IMR-90 (cell line): Measurements from ENCODE around the gene UBE2G1.

Experiments used
- BHLHE40 ChIP-seq: fragments of 150-350 bp; IDR thresholded peaks from 2 replicates; pipeline ENCODE4 v1.6.1; 2016; ENCODE audit warnings: mild to moderate bottlenecking, low read depth, low read length
- MAFK ChIP-seq: IDR thresholded peaks from 2 replicates; pipeline ENCODE4 v1.6.1; 2012; ENCODE audit warnings: low read depth, low read length, improper control_type of control experiment
- MAZ ChIP-seq: IDR thresholded peaks from 2 replicates; pipeline ENCODE4 v1.6.1; 2012; ENCODE audit warnings: low read depth, mild to moderate bottlenecking, low read length, improper control_type of control experiment, moderate library complexity, borderline replicate concordance
- MXI1 ChIP-seq: IDR thresholded peaks from 2 replicates; pipeline ENCODE4 v1.6.1; 2012; ENCODE audit warnings: low read depth, mild to moderate bottlenecking, low read length, moderate library complexity, borderline replicate concordance
- NFE2L2 ChIP-seq: fragments of 150-350 bp; IDR thresholded peaks from 2 replicates; pipeline ENCODE4 v1.6.1; 2016; ENCODE audit warnings: low read depth, mild to moderate bottlenecking, low read length
- POLR2A ChIP-seq: IDR thresholded peaks from 2 replicates; pipeline ENCODE4 v1.6.1; 2012; ENCODE audit warnings: mild to moderate bottlenecking, low read depth, low read length
- RAD21 ChIP-seq: IDR thresholded peaks from 2 replicates; pipeline ENCODE4 v1.6.1; 2012; ENCODE audit warnings: low read length, improper control_type of control experiment
- RCOR1 ChIP-seq: IDR thresholded peaks from 2 replicates; pipeline ENCODE4 v1.6.1; 2012; ENCODE audit warnings: mild to moderate bottlenecking, low read length, improper control_type of control experiment; ENCODE audit not compliant: insufficient replicate concordance
- RFX5 ChIP-seq: IDR thresholded peaks from 2 replicates; pipeline ENCODE4 v1.8.0; 2012; ENCODE audit warnings: low read depth, mild to moderate bottlenecking, low read length, moderate library complexity
- SMC3 ChIP-seq: fragments of 150-350 bp; IDR thresholded peaks from 2 replicates; pipeline ENCODE4 v1.6.1; 2016; ENCODE audit warnings: low read depth, mild to moderate bottlenecking, antibody characterized with exemption, low read length, moderate library complexity
- TF ChIP-seq, protein P1 (sequence below): conservative IDR thresholded peaks from 2 replicates; pipeline ENCODE4 v1.5.1; 2012; ENCODE audit warnings: mild to moderate bottlenecking, low read depth, low read length, improper control_type of control experiment
- TF ChIP-seq, protein P2 (sequence below): fragments of 150-350 bp; IDR thresholded peaks from 2 replicates; pipeline ENCODE4 v1.6.1; 2017; ENCODE audit warnings: mild to moderate bottlenecking, antibody characterized with exemption, low read length, low read depth

DNA sequence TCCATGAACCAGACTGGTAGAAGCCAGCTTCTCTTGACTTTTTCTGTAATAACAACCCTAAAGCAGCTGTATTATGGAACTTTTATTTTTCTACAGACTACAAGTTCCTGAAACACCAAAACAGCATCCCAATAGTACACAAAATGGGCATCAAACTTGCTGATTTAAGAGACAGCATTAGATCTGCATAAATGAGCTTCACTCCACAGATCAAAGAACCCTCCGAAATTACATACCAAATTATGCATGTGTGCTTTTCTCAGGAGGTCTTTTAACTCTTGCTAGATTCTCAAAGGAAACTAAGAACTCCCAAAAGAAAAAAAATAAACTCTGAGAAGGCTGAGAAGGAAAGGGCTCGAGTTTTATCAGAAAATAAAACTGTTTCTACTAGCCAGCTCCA, 12.3 kb downstream of the UBE2G1 start:
- TF ChIP-seq RAD21 (no peak), POLR2A (no peak), MAFK (no peak), RFX5 (no peak), RCOR1 (no peak), MXI1 (no peak), MAZ (no peak), BHLHE40 (no peak), NFE2L2 (no peak), SMC3 (no peak)
- TF ChIP-seq, protein P1, sequence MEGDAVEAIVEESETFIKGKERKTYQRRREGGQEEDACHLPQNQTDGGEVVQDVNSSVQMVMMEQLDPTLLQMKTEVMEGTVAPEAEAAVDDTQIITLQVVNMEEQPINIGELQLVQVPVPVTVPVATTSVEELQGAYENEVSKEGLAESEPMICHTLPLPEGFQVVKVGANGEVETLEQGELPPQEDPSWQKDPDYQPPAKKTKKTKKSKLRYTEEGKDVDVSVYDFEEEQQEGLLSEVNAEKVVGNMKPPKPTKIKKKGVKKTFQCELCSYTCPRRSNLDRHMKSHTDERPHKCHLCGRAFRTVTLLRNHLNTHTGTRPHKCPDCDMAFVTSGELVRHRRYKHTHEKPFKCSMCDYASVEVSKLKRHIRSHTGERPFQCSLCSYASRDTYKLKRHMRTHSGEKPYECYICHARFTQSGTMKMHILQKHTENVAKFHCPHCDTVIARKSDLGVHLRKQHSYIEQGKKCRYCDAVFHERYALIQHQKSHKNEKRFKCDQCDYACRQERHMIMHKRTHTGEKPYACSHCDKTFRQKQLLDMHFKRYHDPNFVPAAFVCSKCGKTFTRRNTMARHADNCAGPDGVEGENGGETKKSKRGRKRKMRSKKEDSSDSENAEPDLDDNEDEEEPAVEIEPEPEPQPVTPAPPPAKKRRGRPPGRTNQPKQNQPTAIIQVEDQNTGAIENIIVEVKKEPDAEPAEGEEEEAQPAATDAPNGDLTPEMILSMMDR: no peak
- TF ChIP-seq, protein P2, sequence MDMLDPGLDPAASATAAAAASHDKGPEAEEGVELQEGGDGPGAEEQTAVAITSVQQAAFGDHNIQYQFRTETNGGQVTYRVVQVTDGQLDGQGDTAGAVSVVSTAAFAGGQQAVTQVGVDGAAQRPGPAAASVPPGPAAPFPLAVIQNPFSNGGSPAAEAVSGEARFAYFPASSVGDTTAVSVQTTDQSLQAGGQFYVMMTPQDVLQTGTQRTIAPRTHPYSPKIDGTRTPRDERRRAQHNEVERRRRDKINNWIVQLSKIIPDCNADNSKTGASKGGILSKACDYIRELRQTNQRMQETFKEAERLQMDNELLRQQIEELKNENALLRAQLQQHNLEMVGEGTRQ: no peak
